HuH-7.5 (cell line): ENCODE results near the gene FADS1.

Experiments
- DNase-seq: peaks from one replicate; pipeline ENCODE4 v3.0.0; 2011; ENCODE audit warnings: low spot score

The FADS1 gene

DNA sequence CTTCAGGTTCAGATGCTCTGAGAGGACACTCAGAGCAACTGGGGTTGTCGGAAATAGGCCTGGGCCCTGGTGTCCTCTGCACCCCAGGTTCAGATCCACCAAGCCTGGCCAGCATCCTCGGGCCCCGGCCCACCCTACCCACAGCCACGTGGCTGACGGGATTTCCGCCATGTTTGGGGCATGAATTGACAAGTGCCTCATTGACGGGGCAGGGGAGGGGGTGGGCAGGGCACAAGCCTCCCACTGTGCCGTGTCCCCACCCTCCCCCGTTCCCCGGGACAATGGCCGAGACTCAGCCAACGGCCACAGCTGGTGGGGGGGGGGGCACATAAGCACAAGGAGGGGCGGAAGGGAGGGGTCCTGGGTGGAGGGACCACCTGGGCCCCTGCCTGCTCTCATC, 55.9 kb downstream of the FADS1 start:
- no peak for DNase-seq

DNA sequence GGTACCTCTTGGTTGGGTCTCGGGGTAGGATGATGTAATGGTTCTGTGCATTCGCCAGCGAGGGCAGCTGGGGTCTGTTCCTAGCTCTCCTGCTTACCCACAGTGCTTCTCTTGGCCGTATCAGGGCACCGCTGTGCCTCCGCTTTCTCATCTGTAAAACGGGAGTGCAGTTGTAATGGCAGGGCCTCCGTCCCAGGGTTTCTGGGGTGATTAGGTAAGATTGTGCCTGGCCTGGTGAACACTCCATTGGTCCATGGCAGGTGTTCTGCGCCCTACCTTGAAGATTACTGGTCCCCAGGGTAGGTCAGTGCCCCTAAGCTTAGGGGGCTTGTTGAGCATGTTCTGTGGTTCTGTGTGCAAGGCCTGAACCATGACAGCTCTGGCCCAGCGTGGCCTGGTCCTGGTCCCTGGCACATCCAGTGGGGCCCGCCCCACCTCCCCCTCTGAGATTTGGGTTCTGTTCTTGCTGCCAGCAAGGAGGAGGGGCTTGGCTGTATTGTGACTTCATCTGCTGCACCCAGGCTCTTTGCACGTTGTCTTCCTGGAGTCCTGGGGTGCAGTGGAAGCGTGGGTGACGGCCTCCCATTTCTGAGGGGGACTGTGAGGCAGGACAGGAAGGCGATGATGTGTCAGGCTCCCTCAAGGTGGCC, 59.5 kb downstream of the FADS1 start:
- no peak for DNase-seq

DNA sequence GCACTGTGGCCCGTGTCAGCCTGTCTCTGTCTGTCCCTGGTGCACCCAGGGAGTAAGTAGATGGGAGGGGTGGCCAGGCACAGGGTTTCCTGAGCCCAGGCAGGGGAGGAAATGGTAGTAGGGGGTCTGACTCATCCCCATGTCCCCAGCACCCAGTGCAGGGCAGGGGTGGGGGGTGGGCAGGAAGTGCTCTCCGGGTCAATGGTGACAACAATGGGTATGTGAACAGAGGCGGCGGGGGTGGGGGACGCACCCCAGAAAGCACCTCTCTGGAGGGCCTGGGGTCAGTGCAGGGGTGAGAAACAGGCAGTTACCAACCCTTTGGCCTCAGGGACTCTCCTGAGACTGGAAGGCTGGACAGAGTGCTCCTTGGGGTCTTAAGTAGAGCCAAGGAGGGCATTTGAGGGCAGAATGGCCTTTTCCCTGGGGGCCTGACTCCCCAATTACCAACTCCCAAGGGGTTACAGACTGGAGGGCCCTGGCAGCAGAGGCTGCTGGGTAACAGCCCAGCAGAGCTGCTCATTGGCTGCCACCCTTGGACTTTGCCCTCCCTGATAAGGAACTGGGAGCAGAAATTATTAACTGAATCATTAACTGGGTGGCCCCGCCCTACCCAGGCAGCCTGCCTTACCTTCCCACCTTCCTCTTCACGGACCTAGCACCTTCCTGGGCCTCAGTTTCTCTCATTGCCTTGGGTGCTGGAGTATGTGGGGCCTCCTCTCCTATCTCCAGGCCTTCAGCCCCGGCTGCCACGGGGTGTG, 60.2 kb downstream of the FADS1 start:
- peak; percentile 100 for DNase-seq

DNA sequence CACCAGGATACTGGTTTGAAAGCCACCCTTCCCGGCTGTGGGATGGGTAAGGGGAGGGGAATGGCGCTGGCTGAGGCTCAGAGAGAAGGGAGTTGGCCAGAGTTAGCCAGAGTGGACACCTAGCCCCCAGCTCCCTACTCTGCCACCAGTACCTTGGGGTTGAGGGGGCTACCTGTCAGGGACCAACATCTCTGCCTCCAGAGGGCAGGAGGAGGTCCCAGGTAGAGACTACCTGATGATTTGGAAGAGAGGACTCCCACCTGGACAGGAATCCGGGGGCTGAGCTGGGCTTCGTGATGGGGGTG, 60.7 kb downstream of the FADS1 start:
- DNase-seq: no peak

DNA sequence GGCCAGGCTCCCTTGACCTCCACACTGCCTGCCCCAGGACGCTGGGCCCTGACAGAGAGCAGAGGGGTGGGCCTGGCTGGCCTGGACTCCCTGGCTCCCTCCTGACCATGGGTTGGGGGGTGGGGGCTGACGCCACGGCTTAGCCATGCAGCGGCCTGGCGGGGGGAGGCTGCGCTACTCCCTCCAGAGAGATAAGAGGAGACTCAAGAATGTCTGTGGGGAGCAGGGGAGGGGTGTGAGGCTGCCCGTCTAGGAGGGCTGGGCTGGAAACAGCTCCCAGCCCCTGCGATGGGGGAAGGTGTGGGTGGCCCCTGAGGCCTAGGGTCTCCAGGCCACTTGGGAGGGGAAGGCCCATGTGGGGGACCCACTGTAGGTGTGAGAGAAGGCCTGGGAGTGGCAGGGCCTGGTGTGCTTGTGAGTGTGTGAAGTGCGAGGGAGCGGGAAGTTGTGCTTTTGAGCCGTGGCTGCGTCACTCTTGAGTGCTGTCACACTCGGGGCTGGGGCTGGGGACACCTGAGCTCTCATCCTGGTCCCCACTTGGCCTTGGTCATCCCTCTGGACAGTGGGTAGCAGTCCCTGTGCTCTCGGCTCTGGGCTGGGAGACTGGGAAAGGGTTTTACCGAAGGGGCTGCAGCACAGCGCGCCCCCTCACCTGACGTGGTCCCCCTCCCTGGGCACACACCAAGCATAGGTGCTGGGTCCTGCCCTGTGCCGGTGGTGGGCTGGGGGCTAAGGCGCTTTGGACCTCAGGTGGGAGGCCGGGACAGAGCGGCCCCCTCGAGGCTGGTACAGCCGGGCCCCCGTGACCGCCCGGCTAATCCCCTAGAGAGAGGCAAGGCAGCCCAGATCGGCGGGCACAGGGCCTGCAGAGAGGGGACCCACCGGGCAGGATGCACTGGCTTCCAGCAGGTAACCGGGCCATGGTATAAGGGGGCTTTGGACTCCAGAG, 62.0 kb downstream of the FADS1 start:
- no peak for DNase-seq

DNA sequence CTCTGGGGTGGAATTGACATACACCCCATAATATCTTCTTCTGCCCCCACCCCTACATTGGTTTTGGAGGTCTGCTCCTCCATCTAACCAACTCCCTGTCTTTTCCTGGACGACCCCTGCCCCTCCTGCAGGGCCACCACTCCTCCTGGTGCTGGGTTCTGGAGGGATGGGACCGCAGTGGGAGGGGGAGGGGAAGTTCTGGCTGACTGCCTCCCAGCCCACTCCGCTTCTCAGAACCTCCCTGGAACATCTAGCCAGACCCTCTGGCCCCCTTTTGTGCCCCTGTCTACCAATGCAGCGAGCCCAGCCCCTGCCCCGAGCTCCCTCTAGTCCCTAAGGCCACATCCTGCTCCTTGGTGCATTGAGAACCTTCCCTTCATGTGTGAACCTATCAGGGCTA, 63.1 kb downstream of the FADS1 start:
- no peak for DNase-seq

DNA sequence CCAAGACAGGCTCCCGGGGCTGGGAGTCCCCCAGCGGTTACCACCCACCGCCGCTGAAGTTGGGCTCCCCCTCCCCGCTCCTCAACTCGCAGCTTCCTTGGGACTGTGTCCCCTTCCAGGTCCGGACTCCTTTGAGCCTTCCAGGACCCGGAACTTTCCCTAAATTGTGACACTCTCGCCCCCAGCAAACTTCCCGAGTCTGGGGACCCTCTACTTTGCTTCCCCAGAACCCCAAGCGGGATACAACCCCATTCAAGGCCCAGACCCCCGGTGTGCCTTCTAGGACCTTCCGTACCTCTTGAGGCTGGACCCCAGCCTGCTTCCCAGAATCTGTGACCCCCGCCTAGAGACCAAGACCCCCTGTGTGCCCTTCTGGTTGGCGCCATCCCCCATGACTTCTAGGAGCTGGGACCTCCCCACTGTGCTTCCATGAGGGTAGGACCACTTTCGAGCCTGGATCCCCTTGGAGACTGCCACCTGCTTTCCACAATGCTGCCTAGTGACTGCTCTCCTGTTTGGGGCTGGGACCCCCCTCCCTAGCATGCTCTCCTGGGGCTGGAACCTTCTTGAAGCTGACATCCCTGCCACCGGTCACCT, 63.8 kb downstream of the FADS1 start:
- no peak for DNase-seq

DNA sequence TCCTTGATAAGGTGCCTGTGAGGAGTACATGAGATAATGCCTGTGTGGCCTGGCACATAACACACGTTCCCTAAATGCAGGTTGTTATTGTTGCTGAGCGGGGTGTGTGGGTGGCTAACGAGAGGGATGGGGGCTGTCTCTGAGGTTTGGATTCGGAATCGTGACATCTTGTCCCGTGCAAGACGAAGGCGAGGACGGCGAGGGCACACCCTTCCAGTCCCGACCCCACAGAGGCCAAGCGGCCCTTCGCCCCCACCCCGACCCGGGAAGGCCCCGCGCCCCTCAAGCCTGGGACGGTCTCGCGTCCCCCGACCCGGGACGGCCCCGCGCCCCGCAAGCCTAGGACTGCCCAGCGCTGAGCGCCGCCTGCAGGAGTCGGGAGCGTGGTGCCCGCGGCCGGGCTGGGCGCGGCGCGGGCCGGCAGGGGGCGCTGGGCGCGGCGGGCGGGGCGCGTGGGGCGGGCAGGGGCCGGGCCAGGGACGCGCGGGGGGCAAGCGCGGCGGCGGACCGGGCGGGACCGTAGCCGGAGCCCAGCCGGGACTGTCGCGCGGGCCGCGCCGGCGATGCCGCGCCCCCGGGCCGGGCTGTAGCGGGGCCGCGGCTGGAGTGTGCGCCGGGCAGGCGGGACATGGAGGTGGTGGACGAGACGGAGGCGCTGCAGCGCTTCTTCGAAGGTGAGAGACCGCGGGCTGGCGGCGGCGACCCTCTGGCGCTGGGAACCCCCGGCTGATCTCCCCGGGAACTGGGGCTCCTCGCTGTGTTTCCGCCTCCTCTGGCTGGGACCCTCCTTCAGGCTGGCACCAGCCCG, 64.5 kb downstream of the FADS1 start, which contains the start of gene MYRF:
MYRF (plus strand) TSS at position 520 of the 808 bp plus-strand sequence; CDS start at position 629, 109 bp downstream.
- DNase-seq: peak; percentile 95

DNA sequence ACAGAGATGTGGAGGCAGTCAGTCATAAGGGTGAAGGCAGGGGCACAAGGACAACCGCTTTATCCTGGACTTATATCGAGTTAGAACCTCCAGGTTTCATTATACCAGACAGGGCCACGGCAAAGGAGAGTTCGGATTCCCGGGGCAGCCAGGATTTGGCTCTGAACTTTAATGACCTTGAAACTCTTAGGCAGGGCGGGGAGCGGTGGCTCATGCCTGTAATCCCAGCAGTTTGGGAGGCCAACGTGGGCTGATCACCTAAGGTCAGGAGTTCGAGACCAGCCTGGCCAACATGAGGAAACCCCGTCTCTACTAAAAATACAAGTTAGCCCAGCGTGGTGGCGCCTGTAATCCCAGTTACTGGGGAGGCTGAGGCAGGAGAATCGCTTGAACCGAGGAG, 65.4 kb downstream of the FADS1 start:
- DNase-seq: no peak

DNA sequence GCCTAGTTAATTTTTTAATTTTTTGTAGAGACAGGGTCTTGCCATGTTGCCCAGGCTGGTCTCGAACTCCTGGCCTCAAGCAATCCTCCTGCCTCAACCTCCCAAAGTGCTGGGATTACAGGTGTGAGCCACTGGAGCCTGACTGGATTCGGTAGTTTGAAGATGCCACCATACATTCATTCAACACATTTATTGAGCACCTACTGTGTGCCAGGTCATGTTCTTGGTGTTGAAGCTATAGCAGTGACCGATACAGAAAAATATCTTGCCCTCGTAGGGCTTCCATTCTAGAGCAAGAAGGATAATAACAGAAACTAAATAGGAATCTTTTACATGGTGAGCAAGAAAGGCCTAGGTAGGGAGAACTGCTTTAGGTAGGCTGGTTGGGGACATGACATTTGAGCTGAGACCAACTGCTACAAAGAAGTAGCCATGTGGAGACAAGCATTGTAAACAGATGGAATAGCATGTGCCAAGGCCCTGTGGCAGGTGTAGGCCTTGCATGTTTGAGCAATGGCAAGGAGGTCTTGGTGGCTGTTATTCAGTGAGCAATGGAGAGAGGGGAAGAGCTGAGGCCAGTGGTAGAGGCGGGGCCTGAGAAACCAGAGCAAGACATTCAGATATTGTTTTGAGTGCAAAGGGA, 66.1 kb downstream of the FADS1 start:
- no peak for DNase-seq
